Left forelimb (tissue), 1 donor: ENCODE measurements around the gene RBFOX1.

Experiments used
- DNase-seq: peaks from one replicate; pipeline ENCODE4 v3.0.0-alpha.2; 2018; ENCODE audit warnings: low spot score

Gene RBFOX1

GRCh38 chr16:7420843-7421242, 88.2 kb downstream of the RBFOX1 start:
- DNase-seq: no peak

- DNase-seq: no peak
These were observed 88.9 kb downstream of the RBFOX1 start for GRCh38 chr16:7421578-7421977.

- no peak for DNase-seq
These were observed 89.6 kb downstream of the RBFOX1 start for GRCh38 chr16:7422036-7422888.

- DNase-seq: no peak
These were observed 90.9 kb downstream of the RBFOX1 start for GRCh38 chr16:7423434-7424044.

DNA sequence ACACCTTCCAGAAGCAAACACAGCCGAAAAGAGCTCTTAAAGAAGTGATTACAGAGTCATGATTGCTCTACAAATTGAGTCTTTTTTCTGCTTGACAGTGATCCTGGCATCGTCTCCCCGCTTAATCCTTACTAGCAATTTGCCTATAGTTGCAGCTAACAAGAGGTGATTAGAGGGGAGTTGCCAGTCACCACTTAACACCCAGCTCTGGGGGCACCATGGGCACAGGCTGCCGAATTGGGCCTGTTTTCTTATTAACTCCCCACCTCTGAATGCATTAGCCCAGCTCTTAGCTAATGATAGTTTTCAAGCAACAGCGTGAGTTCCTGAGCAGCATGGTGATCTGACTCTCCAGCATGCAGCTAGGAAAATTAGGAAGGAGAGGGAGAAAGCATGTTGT, 93.5 kb downstream of the RBFOX1 start:
- no peak for DNase-seq

GRCh38 chr16:7431723-7432122, 99.1 kb downstream of the RBFOX1 start:
- DNase-seq: no peak

GRCh38 chr16:7436306-7436705, 103.7 kb downstream of the RBFOX1 start:
- no peak for DNase-seq

DNA sequence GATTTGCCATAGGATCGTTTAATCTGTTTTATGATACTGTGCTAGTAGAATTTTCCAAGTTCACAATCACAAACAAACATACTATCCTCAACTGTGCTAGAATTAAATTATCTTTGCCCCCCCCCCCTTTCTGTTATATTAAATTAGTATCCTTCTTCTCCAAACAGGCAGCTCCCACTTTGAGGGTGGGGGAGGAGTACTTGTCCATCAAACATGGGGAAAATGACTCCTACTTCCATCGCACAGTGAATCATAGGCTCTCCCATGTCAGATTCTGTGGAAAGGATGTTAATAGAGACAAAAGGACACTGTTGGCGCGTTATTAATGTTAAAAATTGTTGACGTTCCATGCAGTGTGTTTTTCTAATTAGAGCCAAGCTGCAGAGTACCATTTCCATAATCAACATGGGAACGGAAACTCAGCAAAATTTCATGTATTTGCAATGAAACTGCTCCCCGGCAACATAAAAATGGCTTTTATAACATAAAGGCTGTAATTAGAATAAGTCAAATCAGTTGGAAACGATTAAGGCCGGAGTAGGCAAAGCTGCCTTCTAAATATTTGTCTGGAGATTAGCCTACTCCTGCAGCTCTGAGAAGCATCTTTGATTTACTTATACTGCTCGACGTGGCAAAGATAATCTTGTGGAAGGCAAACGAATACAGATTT, 104.6 kb downstream of the RBFOX1 start:
- no peak for DNase-seq

DNA sequence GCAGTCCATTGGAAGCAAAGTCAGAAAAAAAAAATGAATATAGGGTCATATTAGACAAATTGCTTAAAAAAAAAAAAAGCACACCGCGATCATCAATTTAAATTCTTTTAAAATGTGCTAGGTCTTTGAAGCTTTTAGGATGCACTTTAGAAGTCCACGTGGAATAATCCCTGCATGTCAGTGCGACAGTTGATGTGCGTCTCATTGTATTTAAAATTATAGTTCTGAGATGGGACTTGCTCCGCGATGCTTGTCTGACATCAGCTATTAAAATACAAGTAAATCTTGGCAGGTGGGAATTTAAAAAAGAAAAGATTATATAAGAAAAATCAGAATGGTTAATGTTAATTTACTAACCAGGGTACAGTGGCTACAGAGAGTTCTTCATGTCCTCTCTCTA, 105.2 kb downstream of the RBFOX1 start:
- no peak for DNase-seq

DNA sequence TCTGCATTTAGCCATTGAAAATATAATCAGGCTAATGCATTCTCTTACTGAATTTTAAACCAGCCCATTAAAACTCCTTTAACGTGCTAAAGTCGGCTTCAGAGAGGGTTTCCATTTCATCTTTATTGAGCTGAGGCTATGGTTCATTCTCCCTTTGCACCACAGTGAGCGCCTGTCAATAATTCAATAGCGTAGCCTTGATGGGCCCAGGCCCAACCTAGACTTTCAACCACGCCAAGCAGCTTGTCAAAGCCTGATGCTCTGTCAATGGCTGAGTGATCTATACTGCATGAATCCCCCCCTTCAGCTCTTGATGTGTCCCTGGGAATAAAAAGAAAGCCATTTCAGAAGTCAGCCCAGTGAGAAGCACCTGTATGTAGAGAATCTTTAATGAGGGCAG, 106.0 kb downstream of the RBFOX1 start:
- no peak for DNase-seq

GRCh38 chr16:7439518-7439917, 106.9 kb downstream of the RBFOX1 start:
- no peak for DNase-seq

- no peak for DNase-seq
These were observed 108.3 kb downstream of the RBFOX1 start for GRCh38 chr16:7440886-7441400.

- no peak for DNase-seq
These were observed 109.4 kb downstream of the RBFOX1 start for GRCh38 chr16:7442050-7442449.

- DNase-seq: no peak
These were observed 110.5 kb downstream of the RBFOX1 start for GRCh38 chr16:7443142-7443541.

GRCh38 chr16:7443648-7444365, 111.2 kb downstream of the RBFOX1 start:
- DNase-seq: no peak

DNA sequence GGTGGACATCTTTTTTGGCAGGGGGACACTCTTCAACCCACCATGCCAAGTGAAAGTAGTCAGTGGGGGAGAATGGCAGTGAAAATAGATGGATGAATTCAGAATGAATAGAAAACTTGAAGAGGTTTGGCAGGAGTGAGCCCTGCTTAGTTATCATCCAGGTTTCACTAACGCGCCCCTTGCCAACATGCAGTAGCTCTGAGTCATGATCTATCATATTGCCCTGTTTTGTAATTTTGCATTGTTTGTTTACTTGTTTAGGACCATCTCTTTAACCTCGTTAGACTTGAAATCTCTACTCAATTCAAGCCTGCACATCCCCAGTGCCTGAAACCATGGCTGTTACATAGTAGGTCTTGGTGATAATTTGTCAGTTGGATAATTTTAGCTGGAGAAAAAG, 116.7 kb downstream of the RBFOX1 start:
- DNase-seq: no peak

- no peak for DNase-seq
These were observed 117.2 kb downstream of the RBFOX1 start for GRCh38 chr16:7449808-7450207.

DNA sequence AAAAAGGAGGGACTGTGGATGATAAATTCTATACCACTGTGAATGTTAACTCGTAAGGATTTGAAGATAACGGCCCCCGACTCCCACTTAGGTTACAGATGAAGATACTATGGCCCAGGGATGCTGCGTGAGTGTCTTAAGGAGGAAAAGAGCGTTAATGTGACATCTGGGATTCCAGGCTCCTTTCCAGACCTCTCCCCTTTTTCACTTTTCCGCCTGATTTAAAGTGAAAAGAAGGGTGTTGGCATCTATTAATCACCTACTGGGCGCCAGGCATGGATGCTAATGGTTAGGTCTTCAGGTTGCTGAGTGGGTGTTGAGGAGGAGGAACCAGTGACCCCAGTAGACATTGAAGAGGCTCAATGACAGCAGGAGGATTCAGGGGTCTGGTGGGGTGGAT, 117.8 kb downstream of the RBFOX1 start:
- DNase-seq: no peak

- no peak for DNase-seq
These were observed 119.4 kb downstream of the RBFOX1 start for GRCh38 chr16:7452090-7452489.

DNA sequence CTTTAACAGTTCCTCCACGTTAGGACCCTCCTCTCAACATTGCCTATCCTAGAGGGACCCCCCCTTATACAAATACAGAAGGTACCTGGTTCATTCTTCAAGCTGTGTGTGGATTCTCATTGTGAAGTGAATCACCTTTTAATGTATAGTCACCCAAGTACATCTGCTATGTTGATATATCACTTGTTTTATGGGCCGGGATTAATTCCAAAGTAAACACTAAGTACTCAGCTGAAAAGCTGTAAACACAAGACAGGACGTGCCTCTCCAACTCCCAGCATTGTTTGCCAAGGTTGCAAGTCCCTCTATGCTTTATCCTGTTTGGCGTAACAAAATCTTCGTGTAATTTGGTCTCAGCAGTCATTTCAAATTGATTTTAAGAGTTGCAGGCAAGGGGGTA, 123.6 kb downstream of the RBFOX1 start:
- no peak for DNase-seq

DNA sequence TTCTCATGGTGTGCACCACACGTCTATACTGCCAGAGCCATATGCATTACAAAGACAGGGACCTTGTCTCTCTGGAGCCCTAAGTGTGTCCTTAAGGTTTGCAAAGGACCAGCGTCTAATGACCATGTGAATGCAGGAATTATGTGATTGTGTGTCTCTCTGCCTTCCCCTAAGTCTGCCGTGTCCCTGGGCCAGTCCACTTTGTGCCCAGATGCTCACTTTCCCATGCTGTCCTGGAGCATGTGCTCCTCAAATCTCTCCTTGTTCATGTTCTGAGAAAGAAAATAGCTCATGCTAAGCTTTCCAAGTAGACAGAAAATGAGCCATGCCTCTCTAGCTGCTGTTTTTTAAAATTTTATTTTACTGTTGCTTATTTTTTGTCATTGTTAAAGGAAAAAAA, 125.5 kb downstream of the RBFOX1 start:
- DNase-seq: no peak

DNA sequence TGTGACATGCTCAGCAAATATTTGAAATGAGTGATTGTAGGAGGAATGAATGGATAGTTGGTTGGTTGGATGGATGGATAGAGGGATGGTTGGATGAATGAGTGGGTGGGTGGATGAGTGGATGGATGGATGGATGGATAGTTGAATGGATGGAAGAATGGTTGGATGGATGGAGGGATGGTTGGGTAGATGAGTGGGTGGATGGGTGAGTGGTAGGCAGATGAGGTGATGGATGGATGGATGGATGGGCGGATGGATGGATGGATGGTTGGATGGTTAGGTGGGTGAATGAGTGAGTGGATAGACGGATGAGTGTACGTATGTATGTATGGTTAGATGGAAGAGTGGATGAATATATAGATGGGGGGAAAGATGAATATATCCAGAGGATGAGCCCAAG, 137.7 kb downstream of the RBFOX1 start:
- no peak for DNase-seq
